Middle frontal gyrus (tissue), 1 donor: Measurements from ENCODE around the gene SHISA4.
"Not testable (repeated sequence)": the region's sequence is repeated elsewhere in the genome, so short reads cannot be mapped to it uniquely, and the experiment has no call there.

Experiments
- DNase-seq: peaks from one replicate; pipeline ENCODE4 v3.0.0-alpha.2; 2015; ENCODE audit warnings: low spot score; ENCODE audit errors: extremely low spot score

The SHISA4 gene

GRCh38 chr1:201898240-201898894 is 9.7 kb downstream of the SHISA4 start:
- no peak for DNase-seq

GRCh38 chr1:201898992-201899391 is 10.3 kb downstream of the SHISA4 start:
- DNase-seq, result no peak

GRCh38 chr1:201899683-201900429 is 11.2 kb downstream of the SHISA4 start:
- no peak for DNase-seq

DNA sequence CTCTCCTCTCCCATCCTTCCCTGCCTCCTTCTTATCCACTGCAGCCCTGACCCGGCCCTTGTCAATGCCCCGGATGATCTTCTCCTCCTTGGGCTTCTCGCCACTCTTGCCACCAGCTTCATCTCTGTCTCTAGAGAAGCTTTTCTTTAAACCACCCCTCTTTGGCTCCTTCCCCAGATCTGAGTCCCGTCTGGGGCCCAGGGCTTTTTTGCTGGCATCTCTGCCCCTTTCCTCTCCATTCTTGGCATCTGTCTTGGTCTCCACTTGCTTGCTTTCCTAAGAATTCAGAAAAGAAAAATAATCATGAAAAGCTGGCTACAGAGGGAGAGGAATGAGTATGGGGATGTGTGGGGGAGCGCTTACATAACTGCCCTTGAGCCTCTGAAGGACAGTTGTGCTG is 11.8 kb downstream of the SHISA4 start:
- no peak for DNase-seq

GRCh38 chr1:201901036-201901435 is 12.3 kb downstream of the SHISA4 start:
- not testable (repeated sequence) for DNase-seq

DNA sequence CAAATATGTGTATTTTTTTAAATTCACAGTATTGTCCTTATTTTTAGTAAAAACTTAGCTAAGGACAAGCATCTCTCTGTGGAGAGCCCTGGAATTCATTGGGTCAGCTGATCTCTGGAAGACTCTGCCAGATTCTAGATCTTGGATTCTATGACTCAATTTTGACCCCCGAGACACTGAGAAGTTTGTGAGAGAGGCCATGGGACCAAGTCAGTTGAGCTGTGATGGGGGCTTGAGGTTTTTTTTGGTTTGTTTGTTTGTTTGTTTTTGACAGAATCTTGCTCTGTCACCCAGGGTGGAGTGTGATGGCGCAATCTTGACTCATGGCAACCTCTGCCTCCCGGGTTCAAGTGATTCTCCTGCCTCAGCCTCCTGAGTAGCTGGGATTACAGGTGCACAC is 13.5 kb downstream of the SHISA4 start:
- DNase-seq, result no peak

DNA sequence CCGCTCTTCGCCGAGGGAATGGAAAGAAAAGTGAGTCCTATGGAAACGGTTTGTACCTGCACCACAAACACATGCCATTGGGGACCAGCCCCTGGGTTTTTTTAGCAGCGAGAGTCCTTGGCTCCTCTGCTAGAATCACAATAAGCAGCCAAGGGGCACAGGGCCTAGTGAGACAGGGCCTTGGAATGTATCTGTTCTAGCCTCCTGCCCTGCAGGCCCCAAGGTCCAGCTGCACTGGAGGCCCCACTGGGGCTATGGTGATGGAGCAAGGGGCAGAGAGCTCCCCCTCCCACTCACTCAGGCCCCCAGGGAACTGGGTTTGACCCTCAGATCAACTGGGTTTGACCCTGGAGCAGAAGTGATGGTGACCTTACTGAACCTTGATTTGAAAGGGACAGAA is 14.4 kb downstream of the SHISA4 start:
- DNase-seq, result no peak

DNA sequence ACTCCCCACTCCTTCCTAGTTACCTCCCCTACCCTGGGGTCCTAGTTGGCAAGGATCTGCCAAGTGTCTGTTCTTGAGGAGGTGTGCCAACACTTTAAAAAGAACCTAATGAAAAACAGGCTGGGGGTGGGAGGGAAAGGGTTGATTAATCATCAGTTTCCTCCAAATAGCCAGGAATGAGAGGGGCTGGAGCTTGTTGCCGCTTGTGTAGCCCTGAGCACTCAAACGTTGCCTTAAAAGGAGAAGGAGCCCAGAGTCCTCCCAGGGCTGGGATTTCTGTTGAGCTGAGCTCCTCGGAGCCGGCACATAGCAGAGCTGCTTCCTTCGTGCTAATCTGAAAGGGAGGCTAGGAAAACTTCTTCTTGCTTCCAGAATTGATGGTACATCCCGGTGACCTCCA is 15.9 kb downstream of the SHISA4 start:
- no peak for DNase-seq

DNA sequence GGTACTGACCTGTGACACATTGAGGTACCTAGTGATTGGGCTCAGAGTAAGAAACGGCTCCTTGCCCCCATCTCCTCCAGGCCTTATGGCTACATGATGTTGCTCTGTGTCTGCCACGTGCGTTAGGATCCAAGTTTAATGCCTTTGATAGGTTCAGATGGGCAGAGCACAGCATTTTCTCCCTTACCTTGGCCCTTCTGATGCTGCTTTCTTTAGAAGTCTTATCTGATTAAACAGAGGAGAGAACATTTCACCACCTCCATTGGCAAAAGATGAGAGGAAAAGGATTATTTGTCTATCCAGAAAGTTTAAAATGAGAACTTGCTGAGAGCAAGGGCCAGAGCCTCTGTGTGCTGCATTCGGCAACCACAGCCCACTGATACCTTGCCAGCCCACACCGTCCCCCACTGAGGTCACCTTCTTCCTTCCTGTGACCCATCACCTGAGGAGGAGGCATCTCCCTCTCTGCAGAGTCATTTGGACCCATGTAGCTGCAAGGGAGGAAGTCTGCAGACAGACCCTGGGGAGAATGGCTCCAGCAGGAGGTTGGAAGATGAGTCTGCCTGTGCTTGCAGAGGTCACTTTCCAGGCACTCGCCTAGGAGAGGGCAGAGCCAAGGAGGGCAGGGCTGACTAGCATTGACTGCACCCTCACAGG is 16.7 kb downstream of the SHISA4 start:
- no peak for DNase-seq

DNA sequence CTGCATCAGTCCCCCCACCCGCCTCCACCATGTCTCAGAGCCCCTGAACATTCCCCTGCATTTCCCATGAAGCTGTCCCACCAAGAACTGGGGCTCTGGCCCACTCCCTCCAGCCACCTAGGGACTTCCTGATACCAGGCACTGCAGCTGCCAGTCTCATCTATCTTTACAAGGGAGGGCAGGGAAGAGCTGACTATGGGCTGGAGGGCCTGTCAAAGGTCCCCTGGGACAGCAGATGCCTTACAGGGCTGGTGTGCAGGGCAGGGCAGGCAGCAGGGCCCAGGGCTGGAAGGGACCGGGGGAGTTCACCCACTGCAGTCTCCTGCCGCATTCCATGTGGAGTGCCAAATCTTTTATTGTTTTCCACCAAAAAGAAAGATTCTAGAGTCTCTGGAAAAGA is 17.6 kb downstream of the SHISA4 start:
- DNase-seq, result no peak

DNA sequence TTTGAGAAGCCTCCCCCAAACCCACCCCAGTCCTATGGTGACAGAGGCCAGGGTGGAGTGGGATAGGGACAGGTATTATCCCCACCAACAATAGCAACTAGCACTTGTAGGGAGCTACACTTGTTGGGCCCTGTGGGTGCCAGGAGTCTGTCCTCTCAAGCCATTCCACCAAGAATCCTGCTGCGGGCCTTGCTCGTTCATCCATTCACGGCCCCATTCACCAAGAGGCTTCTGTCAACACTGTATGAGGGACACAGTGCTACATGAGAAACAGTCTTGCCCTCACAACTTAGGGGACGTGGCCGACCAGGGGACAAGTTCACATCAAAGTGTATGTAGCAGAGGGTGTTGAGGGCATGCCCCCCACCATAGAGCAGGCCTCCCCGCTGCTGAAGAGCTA is 18.9 kb downstream of the SHISA4 start:
- no peak for DNase-seq

DNA sequence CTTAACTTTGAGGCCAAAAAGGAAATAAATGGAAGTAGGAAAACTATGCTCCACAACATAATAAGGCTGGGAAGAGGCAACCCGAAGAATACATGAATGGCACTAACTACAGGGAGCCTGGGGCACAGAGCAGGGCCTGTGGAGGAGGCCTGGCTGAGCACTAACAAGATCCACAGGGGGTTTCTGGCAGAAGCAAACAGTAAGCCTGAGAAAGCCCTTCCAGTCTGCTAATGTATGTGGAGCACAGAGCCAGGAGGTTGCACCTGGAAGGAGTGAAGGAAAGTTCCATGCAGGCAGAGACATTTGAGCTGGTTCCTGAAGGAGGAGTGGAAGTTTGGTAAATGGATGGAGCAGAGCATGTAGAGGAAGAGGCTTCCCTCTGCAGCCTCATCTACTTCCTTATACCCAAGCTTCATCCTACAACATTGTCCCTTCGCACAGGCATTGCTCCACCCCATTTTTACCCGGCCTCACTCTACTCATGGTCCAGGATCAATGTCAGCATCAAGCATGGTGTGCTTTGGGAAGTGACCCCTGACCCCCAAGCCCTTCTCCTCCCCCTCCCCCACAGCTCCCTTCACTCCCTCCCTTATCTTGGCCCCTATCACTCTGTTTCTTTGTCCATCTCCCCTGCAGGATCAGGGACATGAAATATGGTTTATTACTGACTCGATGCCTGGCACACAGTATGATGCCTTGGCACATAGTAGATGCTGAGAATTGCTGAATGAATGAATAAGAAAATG is 23.3 kb downstream of the SHISA4 start:
- DNase-seq, result no peak

DNA sequence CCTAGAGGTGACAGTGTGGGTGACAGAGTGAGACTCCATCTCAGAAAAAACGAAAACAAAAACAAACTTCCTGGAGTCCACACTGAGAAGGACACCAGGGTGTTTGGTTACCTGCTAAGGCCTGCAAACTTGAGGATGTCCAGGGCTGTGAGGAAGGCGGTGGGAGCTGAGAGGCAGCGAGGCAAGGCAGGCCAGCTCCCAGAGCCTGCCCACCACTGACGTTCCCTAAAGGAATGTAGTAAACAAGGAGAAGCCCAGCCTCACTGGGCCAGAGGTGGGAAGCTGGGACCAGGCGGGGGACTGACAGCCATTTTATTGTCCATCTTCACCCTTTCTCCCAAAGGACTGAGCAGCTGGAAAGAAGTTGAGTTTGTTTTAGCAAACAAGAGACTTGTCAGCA is 24.1 kb downstream of the SHISA4 start:
- DNase-seq, result no peak

GRCh38 chr1:201914456-201915235 is 25.9 kb downstream of the SHISA4 start:
- no peak for DNase-seq

DNA sequence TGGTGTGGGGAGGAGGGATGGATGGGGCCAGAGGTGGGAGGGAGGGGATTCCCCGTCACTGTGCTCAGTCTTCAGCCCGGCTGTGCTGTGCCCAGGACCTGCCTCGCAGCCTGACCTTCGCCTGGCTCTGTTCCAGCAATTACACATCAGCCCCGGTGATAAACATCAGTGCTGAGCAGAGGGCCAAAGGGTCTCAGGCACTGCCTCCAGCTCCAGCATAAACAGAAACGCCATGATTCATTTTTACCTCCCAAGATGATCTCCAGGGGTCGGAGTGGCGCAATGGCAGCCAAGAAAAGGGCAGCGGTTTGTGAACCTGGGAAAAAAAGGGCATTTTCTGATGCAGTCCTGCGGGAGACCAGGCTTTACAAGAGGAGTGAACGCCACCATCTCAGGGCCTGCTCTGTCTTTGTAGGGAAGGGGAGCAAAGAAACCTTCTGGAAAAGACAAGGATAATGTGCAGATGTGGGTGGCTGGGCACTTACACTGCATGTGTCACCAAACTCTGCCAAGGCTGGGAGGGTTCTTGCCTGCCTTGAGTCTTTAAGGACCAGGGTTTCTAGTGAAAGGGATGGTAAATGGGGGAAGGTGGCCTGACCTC is 28.1 kb downstream of the SHISA4 start:
- DNase-seq, result no peak

DNA sequence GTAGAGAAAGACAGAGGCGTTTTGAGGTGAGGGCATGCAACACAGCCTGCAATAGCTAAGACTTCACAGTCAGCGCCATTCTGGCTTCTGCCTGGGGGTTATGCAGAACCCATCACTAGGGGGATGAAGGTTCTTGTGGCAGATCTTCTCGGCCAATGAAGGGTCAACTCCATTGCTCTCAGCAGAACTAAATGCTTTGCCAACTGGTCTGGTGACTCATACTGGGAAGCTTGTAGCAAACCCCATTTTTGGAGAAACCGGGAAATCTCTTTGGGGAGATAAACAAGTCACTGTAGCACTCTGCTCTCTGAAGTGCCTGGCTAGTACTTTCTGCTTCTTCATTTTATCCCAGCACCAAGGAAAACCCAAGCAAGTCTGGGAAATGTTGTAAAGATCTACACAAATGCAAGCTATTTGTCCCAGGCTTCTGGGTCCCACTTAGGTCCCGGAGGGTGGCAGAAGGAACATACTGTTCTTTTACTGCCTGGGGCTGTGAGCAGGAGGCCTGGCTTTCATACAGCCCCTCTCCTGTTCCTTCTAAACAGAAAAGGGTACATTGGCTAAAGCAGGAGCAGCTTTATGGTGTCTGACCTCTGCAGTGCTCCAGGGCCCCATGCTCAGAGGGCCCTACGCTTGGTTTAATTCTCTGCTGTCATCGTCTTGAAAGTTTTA is 28.8 kb downstream of the SHISA4 start:
- DNase-seq, result no peak

DNA sequence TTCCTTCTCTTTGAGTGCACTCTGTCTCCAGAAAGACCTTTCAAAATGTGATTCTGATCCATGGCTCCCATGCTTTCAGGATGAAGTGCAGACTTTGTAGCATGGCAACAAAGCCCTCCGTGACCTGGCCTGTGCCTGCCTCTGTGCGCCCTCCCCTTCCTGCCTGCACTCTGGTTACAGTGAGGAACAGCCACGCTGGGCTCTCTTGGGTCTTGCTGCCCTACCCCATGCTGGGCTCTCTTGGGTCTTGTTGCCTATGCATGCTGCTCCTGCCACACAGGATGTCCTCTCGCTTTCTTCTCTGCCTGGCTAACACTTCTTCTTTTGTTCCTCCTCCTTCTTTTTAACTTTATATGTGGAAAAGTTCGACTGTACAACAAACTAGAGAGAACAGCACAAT is 29.6 kb downstream of the SHISA4 start:
- no peak for DNase-seq

DNA sequence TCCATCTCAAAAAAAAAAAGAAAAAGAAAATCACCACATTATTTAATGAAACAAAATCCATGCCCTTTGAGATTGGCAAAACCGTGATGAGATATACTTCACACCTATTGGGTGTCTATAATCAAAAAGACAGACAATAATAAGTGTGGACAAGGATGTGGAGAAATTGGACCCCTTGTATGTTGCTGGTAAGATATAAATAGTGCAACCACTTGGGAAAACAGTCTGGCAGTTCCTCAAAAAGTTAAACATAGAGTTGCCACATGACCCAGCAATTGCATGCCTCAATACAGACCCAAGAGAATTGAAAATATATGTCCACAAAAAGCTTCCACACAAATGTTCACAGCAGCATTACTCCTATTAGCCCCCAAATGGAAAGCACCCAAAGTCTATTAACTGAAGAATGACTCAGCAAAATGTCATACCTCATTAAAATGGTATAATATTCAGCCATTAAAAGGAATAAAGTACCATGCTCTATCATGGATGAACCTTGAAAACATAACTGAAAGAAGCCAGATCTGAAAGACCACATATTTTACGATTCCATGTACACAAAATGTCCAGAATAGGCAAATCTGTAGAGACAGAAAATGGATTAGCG is 33.4 kb downstream of the SHISA4 start:
- DNase-seq, result no peak

DNA sequence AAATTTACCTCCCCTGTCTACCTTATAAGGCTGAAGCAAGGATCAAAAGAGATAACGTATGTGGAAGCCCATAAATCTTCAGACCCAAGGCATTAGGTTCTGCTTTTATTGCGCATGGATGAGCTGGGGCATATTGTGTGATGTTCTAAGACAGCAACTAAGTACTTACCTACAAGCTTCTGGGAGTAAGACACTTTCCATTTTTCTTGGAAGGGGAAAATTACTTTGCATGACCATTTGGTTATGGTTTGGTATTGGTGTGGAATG is 36.5 kb downstream of the SHISA4 start:
- DNase-seq, result no peak
